Activated CD4-positive, alpha-beta T cell treated with anti-CD3 and anti-CD28 coated beads for 1 hour (primary cell): ENCODE data around the gene TMEM80.

Experiments
- DNase-seq: peaks from one replicate; pipeline ENCODE4 v3.0.0-alpha.2; 2020

Gene TMEM80

GRCh38 chr11:748007-748359 is 52.4 kb downstream of the TMEM80 start:
- no peak for DNase-seq

DNA sequence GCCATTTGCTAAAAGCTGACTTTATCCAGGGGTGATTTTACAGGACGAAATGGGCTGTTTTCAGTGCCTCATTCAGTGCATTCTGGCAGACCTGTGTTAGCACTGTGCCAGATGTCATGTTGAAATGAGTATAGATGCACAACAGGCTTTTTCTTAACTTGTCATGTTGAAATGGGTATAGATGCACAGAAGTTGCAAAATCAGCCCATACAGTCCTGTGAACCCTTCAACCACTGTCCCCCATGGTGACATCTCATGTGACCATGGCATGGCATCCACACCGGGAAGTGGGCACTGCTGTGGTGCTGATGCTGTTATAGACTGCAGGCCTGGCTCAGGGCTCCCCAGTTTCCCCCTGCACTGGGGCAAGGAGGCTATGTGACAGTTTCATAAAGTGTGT is 54.1 kb downstream of the TMEM80 start:
- no peak for DNase-seq
